DMS 273 (cell line): ENCODE measurements around the gene SIGLEC8.
A peak's percentile ranks its signal among the peaks of the same experiment; 100 is the strongest.

ENCODE experiments used
- DNase-seq: peaks from one replicate; lab custom pipeline; 2025; ENCODE audit not compliant: unreplicated experiment; lab: John Stamatoyannopoulos, UW

SIGLEC8 gene

GRCh38 chr19:51407511-51408131 lies 50.6 kb downstream of the SIGLEC8 start:
- peak; percentile 56 for DNase-seq

DNA sequence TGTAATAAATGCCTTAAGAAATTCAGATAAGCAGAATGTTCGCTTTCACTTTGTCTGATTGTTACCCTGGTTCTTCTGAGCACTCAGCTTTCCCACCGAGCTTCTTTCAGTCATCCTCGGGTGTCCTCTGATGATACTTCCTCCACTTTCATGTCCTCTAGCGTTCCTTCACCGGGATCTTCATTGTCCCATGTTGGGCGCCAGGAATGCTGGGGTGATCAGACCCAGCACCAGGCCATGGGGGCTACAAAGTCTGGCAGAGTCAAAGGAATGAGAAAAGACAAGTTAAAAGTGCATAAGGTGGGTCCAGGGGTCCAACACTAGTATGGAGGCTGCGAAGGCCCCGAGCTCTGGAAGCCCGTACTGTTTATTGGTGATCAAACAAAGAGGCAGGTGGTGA lies 56.1 kb downstream of the SIGLEC8 start:
- DNase-seq = no peak
